ENCODE results near the gene SLC26A2.

The SLC26A2 gene

GRCh38 chr5:149960272-149961185 is at the start of gene SLC26A2:
SLC26A2 (plus strand) TSS chr5:149960758; CDS start chr5:149977653, 16,895 bp downstream.
- peak; percentile 97 for DNase-seq (ENCODE audit: low spot score)

GRCh38 chr5:149911031-149911430 is 49.5 kb upstream of the SLC26A2 start:
- DNase-seq (ENCODE audit: low spot score), result no peak

GRCh38 chr5:149912226-149912871 is 48.2 kb upstream of the SLC26A2 start:
- DNase-seq (ENCODE audit: low spot score), result no peak

GRCh38 chr5:149913436-149914419 is 46.8 kb upstream of the SLC26A2 start:
- DNase-seq (ENCODE audit: low spot score), result peak; percentile 35

- no peak for DNase-seq (ENCODE audit: low spot score)
Measured at GRCh38 chr5:149915392-149916260, 44.9 kb upstream of the SLC26A2 start.

GRCh38 chr5:149916334-149917072 is 44.1 kb upstream of the SLC26A2 start:
- DNase-seq (ENCODE audit: low spot score), result no peak

GRCh38 chr5:149917073-149917676 is 43.4 kb upstream of the SLC26A2 start:
- DNase-seq (ENCODE audit: low spot score), result no peak

GRCh38 chr5:149921597-149921996 is 39.0 kb upstream of the SLC26A2 start:
- no peak for DNase-seq (ENCODE audit: low spot score)

GRCh38 chr5:149922950-149923349 is 37.6 kb upstream of the SLC26A2 start:
- DNase-seq (ENCODE audit: low spot score), result no peak

- DNase-seq (ENCODE audit: low spot score), result no peak
Measured at GRCh38 chr5:149924486-149924885, 36.1 kb upstream of the SLC26A2 start.

GRCh38 chr5:149930043-149930748 is 30.4 kb upstream of the SLC26A2 start:
- DNase-seq (ENCODE audit: low spot score), result no peak

- DNase-seq (ENCODE audit: low spot score), result no peak
Measured at GRCh38 chr5:149930749-149931574, 29.6 kb upstream of the SLC26A2 start.

GRCh38 chr5:149931992-149932436 is 28.5 kb upstream of the SLC26A2 start:
- DNase-seq (ENCODE audit: low spot score), result no peak

- DNase-seq (ENCODE audit: low spot score), result peak; percentile 48
Measured at GRCh38 chr5:149932445-149933350, 27.9 kb upstream of the SLC26A2 start.

- no peak for DNase-seq (ENCODE audit: low spot score)
Measured at GRCh38 chr5:149935431-149935901, 25.1 kb upstream of the SLC26A2 start.

- DNase-seq (ENCODE audit: low spot score), result no peak
Measured at GRCh38 chr5:149936044-149936699, 24.4 kb upstream of the SLC26A2 start.

Data from iPS-NIHi11 (cell line).